Activated CD4-positive, alpha-beta T cell treated with anti-CD3 and anti-CD28 coated beads, Interleukin-2, amount 10 ng/mL, durations not matched to agents 7 days and 5 days (primary cell): ENCODE measurements around the gene MTURN. TPM values are rescaled to one million over a fixed set of nuclear protein-coding genes. Genes with fewer than 3 reads are reported as not detected.
A peak's percentile ranks its signal among the peaks of the same experiment; 100 is the strongest.
"Not testable (repeated sequence)": the region's sequence is repeated elsewhere in the genome, so short reads cannot be mapped to it uniquely, and the experiment has no call there.

Source experiments
- CTCF ChIA-PET: fragments of 350-600 bp; sonication (Branson Sonifier 250); formaldehyde crosslinking; loops from one replicate; lab custom pipeline; 2021; ENCODE audit warnings: antibody characterized with exemption; lab: Charles Lee
- POLR2A ChIA-PET: fragments of 350-600 bp; sonication (Branson Sonifier 250); formaldehyde crosslinking; loops from one replicate; lab custom pipeline; 2021; ENCODE audit warnings: antibody characterized with exemption; lab: Charles Lee
- DNase-seq: peaks from one replicate; pipeline ENCODE4 v3.0.0-alpha.2; 2020
- H3K27ac Mint-ChIP-seq: one replicate; pipeline ENCODE4 v1.8.0; 2021; ENCODE audit warnings: mild to moderate bottlenecking, moderate library complexity, mixed read lengths
- H3K27me3 Mint-ChIP-seq: one replicate; pipeline ENCODE4 v1.8.0; 2021; ENCODE audit warnings: mixed read lengths
- H3K36me3 Mint-ChIP-seq: one replicate; pipeline ENCODE4 v1.8.0; 2021; ENCODE audit warnings: low read depth, mixed read lengths
- H3K4me1 Mint-ChIP-seq: one replicate; pipeline ENCODE4 v1.8.0; 2021; ENCODE audit warnings: mixed read lengths
- H3K4me3 Mint-ChIP-seq: one replicate; pipeline ENCODE4 v1.8.0; 2021; ENCODE audit warnings: mild to moderate bottlenecking, moderate library complexity, mixed read lengths
- H3K9me3 Mint-ChIP-seq: one replicate; pipeline ENCODE4 v1.8.0; 2021; ENCODE audit warnings: mixed read lengths
- total RNA-seq, 2 experiments: library from RNA; stranded (reverse); gene quantifications; one replicate each; pipeline ENCODE4 v1.2.3, GENCODE V29; 2021

Gene MTURN
- 1 to 10 TPM; 3.7 to 4.1 TPM for total RNA-seq

GRCh38 chr7:30134611-30135300, at the start of gene MTURN:
Gene MTURN, plus strand, starts transcription at chr7:30134986. Its CDS starts 151 bp downstream, at chr7:30135137.
- peaks cover 17% of the 10 kb centered on the region for H3K27me3 Mint-ChIP-seq
- peaks cover 7% of the 10 kb centered on the region for H3K4me1 Mint-ChIP-seq
- POLR2A ChIA-PET = interaction anchor here (0.5 kb wide), 1 partner anchor 327 kb away, joined by 4 read pairs; no protein-coding TSS in a partner anchor
- CTCF ChIA-PET = interaction anchor here (1.0 to 1.6 kb wide), 6 partner anchors 8 to 188 kb away, joined by 3 to 4 read pairs (median 3); no protein-coding TSS in a partner anchor
- peak within 1 kb of the TSS; percentile 84 for H3K27ac Mint-ChIP-seq
- peak; percentile 86 for DNase-seq
- peak within 1 kb of the TSS; percentile 73 for H3K4me3 Mint-ChIP-seq
- H3K9me3 Mint-ChIP-seq = no peaks in the 10 kb centered on the region
- H3K36me3 Mint-ChIP-seq = no peaks in the 10 kb centered on the region

- no peaks in the 10 kb centered on the region for H3K4me1 Mint-ChIP-seq
- ChIA-PET CTCF (no interaction called here), POLR2A (no interaction called here)
- no peak for DNase-seq
- H3K27me3 Mint-ChIP-seq = no peaks in the 10 kb centered on the region
- no peaks in the 10 kb centered on the region for H3K9me3 Mint-ChIP-seq
- H3K27ac Mint-ChIP-seq = no peak overlapping the region
- no peaks in the 10 kb centered on the region for H3K36me3 Mint-ChIP-seq
- no peak overlapping the region for H3K4me3 Mint-ChIP-seq
Measured at GRCh38 chr7:30086529-30086928, 48.3 kb upstream of the MTURN start.

DNA sequence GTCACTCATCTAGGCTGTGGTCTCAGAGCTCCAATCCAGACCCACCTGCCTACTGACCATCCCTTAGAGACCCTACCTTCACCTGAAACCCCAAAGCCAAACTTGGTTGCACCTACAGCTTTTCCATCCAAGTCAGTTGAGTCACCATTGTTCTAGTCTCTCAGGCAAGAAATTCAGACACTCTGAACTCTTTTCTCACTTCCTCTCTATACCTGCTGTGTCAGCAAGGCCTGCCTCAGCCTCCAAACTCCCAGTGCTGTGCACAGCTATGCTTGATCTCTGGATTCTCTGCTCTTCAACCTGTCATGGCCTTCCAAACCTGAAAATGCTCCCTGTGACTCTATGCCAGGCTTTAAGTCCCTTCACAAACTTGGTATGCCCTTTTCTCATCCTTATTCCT, 47.4 kb upstream of the MTURN start:
- CTCF ChIA-PET = interaction anchor here (1.1 kb wide), 1 partner anchor 26 kb away, joined by 3 read pairs; no protein-coding TSS in a partner anchor
- POLR2A ChIA-PET = no interaction called here

GRCh38 chr7:30088362-30088761, 46.4 kb upstream of the MTURN start:
- Mint-ChIP-seq H3K4me3 (no peak overlapping the region), H3K9me3 (no peaks in the 10 kb centered on the region), H3K36me3 (no peaks in the 10 kb centered on the region), H3K27ac (no peak overlapping the region), H3K27me3 (no peaks in the 10 kb centered on the region), H3K4me1 (no peaks in the 10 kb centered on the region)
- ChIA-PET CTCF (interaction anchor here (0.6 to 1.2 kb wide), 2 partner anchors 82 to 348 kb away, joined by 3 to 4 read pairs; no protein-coding TSS in a partner anchor), POLR2A (no interaction called here)
- DNase-seq = no peak

More for the DNA sequence above, 47.4 kb upstream of the MTURN start:
- Mint-ChIP-seq H3K27ac (no peak overlapping the region), H3K27me3 (no peaks in the 10 kb centered on the region), H3K4me1 (no peaks in the 10 kb centered on the region), H3K9me3 (no peaks in the 10 kb centered on the region), H3K36me3 (no peaks in the 10 kb centered on the region), H3K4me3 (no peak overlapping the region)
- DNase-seq = no peak

- DNase-seq = no peak
- no peak overlapping the region for H3K27ac Mint-ChIP-seq
- H3K36me3 Mint-ChIP-seq = no peaks in the 10 kb centered on the region
- no peaks in the 10 kb centered on the region for H3K4me1 Mint-ChIP-seq
- ChIA-PET POLR2A (no interaction called here), CTCF (no interaction called here)
- no peaks in the 10 kb centered on the region for H3K9me3 Mint-ChIP-seq
- no peaks in the 10 kb centered on the region for H3K27me3 Mint-ChIP-seq
- no peak overlapping the region for H3K4me3 Mint-ChIP-seq
Measured at GRCh38 chr7:30090111-30090510, 44.7 kb upstream of the MTURN start.

DNA sequence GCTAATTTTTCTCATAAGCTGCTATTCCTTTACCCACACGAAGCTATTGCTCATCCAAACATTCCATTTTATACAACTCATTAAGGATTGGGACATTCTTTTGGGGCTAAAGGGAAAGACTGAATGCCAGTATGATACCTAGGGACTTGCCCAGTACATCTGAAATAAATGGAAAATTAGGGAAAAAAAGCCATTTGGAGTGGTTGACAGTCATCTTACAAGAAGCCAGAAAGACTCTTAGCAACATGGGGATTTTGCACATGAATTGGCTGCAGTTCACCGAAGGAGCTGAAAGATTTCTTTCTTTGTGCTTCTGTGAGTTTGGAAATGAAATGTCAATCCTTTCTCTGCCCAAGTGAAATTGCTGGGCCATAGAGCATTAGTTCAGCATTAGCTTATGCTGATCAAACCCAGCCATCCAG, 43.3 kb upstream of the MTURN start:
- H3K27me3 Mint-ChIP-seq = no peaks in the 10 kb centered on the region
- H3K4me3 Mint-ChIP-seq = no peak overlapping the region
- H3K9me3 Mint-ChIP-seq = no peaks in the 10 kb centered on the region
- H3K36me3 Mint-ChIP-seq = no peaks in the 10 kb centered on the region
- no peak for DNase-seq
- ChIA-PET POLR2A (no interaction called here), CTCF (interaction anchor here (0.9 kb wide), 1 partner anchor 28 kb away, joined by 3 read pairs; no protein-coding TSS in a partner anchor)
- H3K4me1 Mint-ChIP-seq = no peaks in the 10 kb centered on the region
- no peak overlapping the region for H3K27ac Mint-ChIP-seq

DNA sequence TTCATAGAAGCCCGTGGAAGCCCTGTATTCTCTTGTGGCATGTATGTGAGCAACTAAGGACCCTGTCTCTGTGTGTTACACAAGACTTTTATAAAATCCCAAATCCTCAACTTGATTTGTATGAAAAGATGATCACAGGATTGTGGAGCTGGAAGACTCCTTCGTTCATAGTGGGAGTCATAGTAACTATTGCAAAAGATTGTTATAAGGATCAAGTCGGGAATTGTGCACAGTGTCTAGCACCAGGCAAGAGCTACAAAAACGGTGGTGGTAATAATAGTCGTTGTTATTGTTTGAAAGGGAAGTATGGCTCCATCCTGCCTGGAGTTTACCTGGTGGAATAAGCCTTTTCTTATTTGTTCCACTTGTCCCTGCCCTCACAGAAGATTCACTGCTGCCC, 42.8 kb upstream of the MTURN start:
- CTCF ChIA-PET = no interaction called here
- Mint-ChIP-seq H3K9me3 (peaks cover under 1% of the 10 kb centered on the region), H3K27ac (no peak overlapping the region), H3K4me1 (no peaks in the 10 kb centered on the region), H3K4me3 (no peak overlapping the region), H3K36me3 (no peaks in the 10 kb centered on the region), H3K27me3 (no peaks in the 10 kb centered on the region)
- DNase-seq = no peak
- POLR2A ChIA-PET = no interaction called here

GRCh38 chr7:30093420-30093952, 41.3 kb upstream of the MTURN start:
- H3K4me1 Mint-ChIP-seq = no peaks in the 10 kb centered on the region
- peaks cover 5% of the 10 kb centered on the region for H3K9me3 Mint-ChIP-seq

GRCh38 chr7:30098599-30098998, 36.2 kb upstream of the MTURN start:
- H3K4me3 Mint-ChIP-seq, H3K27ac Mint-ChIP-seq, H3K4me1 Mint-ChIP-seq, POLR2A ChIA-PET, DNase-seq, H3K27me3 Mint-ChIP-seq, H3K36me3 Mint-ChIP-seq, CTCF ChIA-PET: not testable (repeated sequence)
- H3K9me3 Mint-ChIP-seq = peaks cover 11% of the 10 kb centered on the region

More at GRCh38 chr7:30093420-30093952, 41.3 kb upstream of the MTURN start:
- Mint-ChIP-seq H3K4me3 (no peak overlapping the region), H3K27ac (no peak overlapping the region), H3K27me3 (no peaks in the 10 kb centered on the region), H3K36me3 (peaks cover 4% of the 10 kb centered on the region)
- ChIA-PET POLR2A (no interaction called here), CTCF (interaction anchor here (0.6 kb wide), 1 partner anchor 458 kb away, joined by 3 read pairs; no protein-coding TSS in a partner anchor)
- DNase-seq = no peak

DNA sequence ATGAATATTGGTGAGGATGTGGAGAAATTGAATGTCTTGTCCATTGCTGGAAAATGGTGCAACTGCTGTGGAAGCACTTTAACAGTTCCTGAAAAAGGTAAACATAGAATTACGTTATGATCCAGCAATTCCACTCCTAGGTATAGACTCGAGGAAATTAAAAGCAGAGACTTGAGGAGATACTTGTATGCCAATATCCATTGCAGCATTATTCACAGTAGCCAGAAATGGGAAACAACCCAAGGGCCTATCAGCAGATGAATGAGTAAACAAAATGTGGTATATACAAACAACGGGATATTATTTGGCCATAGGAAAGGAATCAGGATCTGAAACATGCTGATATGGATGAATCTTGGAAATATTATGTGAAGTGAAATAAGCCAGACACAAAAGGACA, 32.5 kb upstream of the MTURN start:
- no peak for DNase-seq
- Mint-ChIP-seq H3K9me3 (peaks cover 7% of the 10 kb centered on the region), H3K27me3 (no peaks in the 10 kb centered on the region), H3K4me3 (no peak overlapping the region), H3K36me3 (peaks cover 2% of the 10 kb centered on the region), H3K4me1 (no peaks in the 10 kb centered on the region), H3K27ac (no peak overlapping the region)
- ChIA-PET POLR2A (no interaction called here), CTCF (no interaction called here)

- Mint-ChIP-seq H3K9me3 (peaks cover 4% of the 10 kb centered on the region), H3K4me3 (no peak overlapping the region), H3K27me3 (no peaks in the 10 kb centered on the region), H3K27ac (no peak overlapping the region), H3K4me1 (no peaks in the 10 kb centered on the region), H3K36me3 (no peaks in the 10 kb centered on the region)
- ChIA-PET POLR2A (no interaction called here), CTCF (no interaction called here)
- DNase-seq = no peak
Measured at GRCh38 chr7:30104157-30104556, 30.6 kb upstream of the MTURN start.

GRCh38 chr7:30112103-30112713, 22.6 kb upstream of the MTURN start:
- ChIA-PET CTCF (no interaction called here), POLR2A (no interaction called here)
- peaks cover 14% of the 10 kb centered on the region for H3K9me3 Mint-ChIP-seq
- H3K4me3 Mint-ChIP-seq = no peak overlapping the region
- H3K36me3 Mint-ChIP-seq = peaks cover 7% of the 10 kb centered on the region
- H3K27ac Mint-ChIP-seq = no peak overlapping the region
- no peak for DNase-seq
- peaks cover 7% of the 10 kb centered on the region for H3K4me1 Mint-ChIP-seq
- no peaks in the 10 kb centered on the region for H3K27me3 Mint-ChIP-seq

GRCh38 chr7:30113144-30113543, 21.6 kb upstream of the MTURN start:
- POLR2A ChIA-PET = no interaction called here
- no peak for DNase-seq
- no peak overlapping the region for H3K4me3 Mint-ChIP-seq
- no peak overlapping the region for H3K27ac Mint-ChIP-seq
- peaks cover 7% of the 10 kb centered on the region for H3K4me1 Mint-ChIP-seq
- H3K27me3 Mint-ChIP-seq = no peaks in the 10 kb centered on the region
- CTCF ChIA-PET = interaction anchor here (0.6 kb wide), 2 partner anchors 565 to 1023 kb away, joined by 4 to 7 read pairs; no protein-coding TSS in a partner anchor
- peaks cover 7% of the 10 kb centered on the region for H3K36me3 Mint-ChIP-seq
- H3K9me3 Mint-ChIP-seq = peaks cover 14% of the 10 kb centered on the region
